Ramos (cell line): ENCODE measurements around the gene ZC3H18.

Experiments used
- in situ Hi-C: fragments of 300-500 bp; cut with MboI; formaldehyde crosslinking; loops from one replicate; pipeline ENCODE4 v1.14.3; 2022; ENCODE audit warnings: low sequenced_read_pairs; ENCODE audit not compliant: unreplicated experiment

Gene ZC3H18

GRCh38 chr16:88649924-88650748, 79.9 kb downstream of the ZC3H18 start:
- in situ Hi-C loops = no loop called here

- in situ Hi-C loops = no loop called here
Measured at GRCh38 chr16:88650749-88651275, 80.6 kb downstream of the ZC3H18 start, which contains the start of gene CYBA. Gene CYBA, minus strand, starts transcription at chr16:88651053. Its CDS starts 40 bp downstream, at chr16:88651013.

GRCh38 chr16:88651276-88651988, 81.2 kb downstream of the ZC3H18 start:
- in situ Hi-C loops = no loop called here

GRCh38 chr16:88651989-88652761, 82.0 kb downstream of the ZC3H18 start:
- in situ Hi-C loops = no loop called here

- in situ Hi-C loops = no loop called here
Measured at GRCh38 chr16:88652762-88653063, 82.5 kb downstream of the ZC3H18 start.

- in situ Hi-C loops = no loop called here
Measured at GRCh38 chr16:88653101-88653500, 82.9 kb downstream of the ZC3H18 start.

- in situ Hi-C loops = no loop called here
Measured at GRCh38 chr16:88653596-88654362, 83.6 kb downstream of the ZC3H18 start.

GRCh38 chr16:88654363-88655052, 84.3 kb downstream of the ZC3H18 start:
- in situ Hi-C loops = no loop called here

- in situ Hi-C loops = no loop called here
Measured at GRCh38 chr16:88655053-88655732, 85.0 kb downstream of the ZC3H18 start.

GRCh38 chr16:88655733-88656281, 85.6 kb downstream of the ZC3H18 start:
- in situ Hi-C loops = no loop called here

GRCh38 chr16:88656291-88656980, 86.2 kb downstream of the ZC3H18 start:
- in situ Hi-C loops = no loop called here

GRCh38 chr16:88657371-88657770, 87.2 kb downstream of the ZC3H18 start:
- in situ Hi-C loops = no loop called here

GRCh38 chr16:88658714-88659113, 88.5 kb downstream of the ZC3H18 start:
- in situ Hi-C loops = no loop called here

- in situ Hi-C loops = no loop called here
Measured at GRCh38 chr16:88659160-88659559, 89.0 kb downstream of the ZC3H18 start.

- in situ Hi-C loops = no loop called here
Measured at GRCh38 chr16:88661468-88661867, 91.3 kb downstream of the ZC3H18 start.

- in situ Hi-C loops = no loop called here
Measured at GRCh38 chr16:88662222-88662842, 92.1 kb downstream of the ZC3H18 start.

GRCh38 chr16:88662843-88663606, 92.8 kb downstream of the ZC3H18 start, which contains the start of gene MVD:
Gene MVD, minus strand, starts transcription at chr16:88663091. Its CDS starts 11 bp downstream, at chr16:88663080.
- in situ Hi-C loops = no loop called here
